Type B pancreatic cell (in vitro differentiated cells): ENCODE measurements around the gene ARHGAP42. TPM values are rescaled to one million over a fixed set of nuclear protein-coding genes. Genes with fewer than 3 reads are reported as not detected.

Experiments used
- DNase-seq: peaks from one replicate; pipeline ENCODE4 v3.0.0; 2021; ENCODE audit warnings: mixed read lengths; ENCODE audit not compliant: unreplicated experiment; ENCODE audit errors: extremely low spot score
- H3K27ac Mint-ChIP-seq: 2 replicates; pipeline ENCODE4 v1.8.0; 2021; ENCODE audit warnings: mild to moderate bottlenecking, mixed read lengths
- H3K27me3 Mint-ChIP-seq: 2 replicates; pipeline ENCODE4 v1.8.0; 2021; ENCODE audit warnings: mixed read lengths
- H3K36me3 Mint-ChIP-seq: 2 replicates; pipeline ENCODE4 v1.8.0; 2021; ENCODE audit warnings: mixed read lengths
- H3K4me1 Mint-ChIP-seq: one replicate; pipeline ENCODE4 v1.8.0; 2021; ENCODE audit warnings: mixed read lengths; ENCODE audit not compliant: unreplicated experiment
- H3K4me3 Mint-ChIP-seq: 2 replicates; pipeline ENCODE4 v1.8.0; 2021; ENCODE audit warnings: mild to moderate bottlenecking, mixed read lengths
- H3K9me3 Mint-ChIP-seq: 2 replicates; pipeline ENCODE4 v1.8.0; 2021; ENCODE audit warnings: mixed read lengths
- long read RNA-seq: library from polyadenylated mRNA; unstranded; transcript quantifications from one replicate; pipeline ENCODE4 v2.0.0, GENCODE V29; 2020
- total RNA-seq: library from RNA; stranded (reverse); gene quantifications from 2 replicates; pipeline ENCODE4 v1.2.1, GENCODE V29; 2021; ENCODE audit warnings: low replicate concordance
- TF ChIP-seq, protein P1 (sequence below): fragments of 200-600 bp; sonication (generic); conservative IDR thresholded peaks from 2 replicates; pipeline ENCODE4 v1.5.0; 2021; ENCODE audit warnings: antibody characterized with exemption, mild to moderate bottlenecking

Gene ARHGAP42, protein sequence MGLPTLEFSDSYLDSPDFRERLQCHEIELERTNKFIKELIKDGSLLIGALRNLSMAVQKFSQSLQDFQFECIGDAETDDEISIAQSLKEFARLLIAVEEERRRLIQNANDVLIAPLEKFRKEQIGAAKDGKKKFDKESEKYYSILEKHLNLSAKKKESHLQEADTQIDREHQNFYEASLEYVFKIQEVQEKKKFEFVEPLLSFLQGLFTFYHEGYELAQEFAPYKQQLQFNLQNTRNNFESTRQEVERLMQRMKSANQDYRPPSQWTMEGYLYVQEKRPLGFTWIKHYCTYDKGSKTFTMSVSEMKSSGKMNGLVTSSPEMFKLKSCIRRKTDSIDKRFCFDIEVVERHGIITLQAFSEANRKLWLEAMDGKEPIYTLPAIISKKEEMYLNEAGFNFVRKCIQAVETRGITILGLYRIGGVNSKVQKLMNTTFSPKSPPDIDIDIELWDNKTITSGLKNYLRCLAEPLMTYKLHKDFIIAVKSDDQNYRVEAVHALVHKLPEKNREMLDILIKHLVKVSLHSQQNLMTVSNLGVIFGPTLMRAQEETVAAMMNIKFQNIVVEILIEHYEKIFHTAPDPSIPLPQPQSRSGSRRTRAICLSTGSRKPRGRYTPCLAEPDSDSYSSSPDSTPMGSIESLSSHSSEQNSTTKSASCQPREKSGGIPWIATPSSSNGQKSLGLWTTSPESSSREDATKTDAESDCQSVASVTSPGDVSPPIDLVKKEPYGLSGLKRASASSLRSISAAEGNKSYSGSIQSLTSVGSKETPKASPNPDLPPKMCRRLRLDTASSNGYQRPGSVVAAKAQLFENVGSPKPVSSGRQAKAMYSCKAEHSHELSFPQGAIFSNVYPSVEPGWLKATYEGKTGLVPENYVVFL
- total RNA-seq = 10.5 and 22.6 TPM in 2 replicates
- long read RNA-seq, partial matches to known transcripts = 3 of 3 reads
- long read RNA-seq, other reads (novel, unspliced or antisense) = 0 of 3 reads

DNA sequence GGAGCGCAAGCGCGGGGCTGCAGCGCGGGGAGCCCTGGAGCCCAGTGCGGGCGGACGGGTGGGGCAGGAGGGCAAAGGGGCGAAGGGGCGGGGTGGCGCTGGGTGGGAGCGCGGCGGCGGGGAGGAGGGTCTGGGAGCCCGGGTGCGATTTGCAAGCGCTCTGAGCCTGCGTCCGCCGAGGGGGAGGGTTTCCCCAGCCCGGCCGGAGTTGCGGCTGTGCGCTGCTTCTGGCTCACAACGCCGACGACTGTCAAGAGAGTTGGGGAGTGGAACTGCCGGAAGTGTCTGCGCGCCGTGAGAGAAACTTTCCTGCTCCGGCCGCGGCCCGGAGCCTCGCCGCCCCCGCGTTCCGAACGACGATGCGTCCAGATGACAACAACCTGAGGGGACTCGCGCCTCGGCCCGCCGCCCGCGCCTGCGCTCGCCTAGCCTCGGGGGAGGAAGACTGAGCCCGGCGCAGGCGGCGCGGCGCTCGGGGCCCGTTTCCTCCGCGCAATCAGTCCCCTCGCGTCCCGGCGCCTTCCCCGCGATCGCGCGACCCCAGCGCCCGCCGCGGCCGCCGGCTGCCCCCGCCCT is at the start of gene ARHGAP42:
ARHGAP42 (plus strand) TSS at position 235 of the 576 bp plus-strand sequence. CDS start 391 bp downstream, outside the sequence.
- no peaks in the 10 kb centered on the region for H3K36me3 Mint-ChIP-seq
- DNase-seq = peak; percentile 77
- TF ChIP-seq, protein P1, sequence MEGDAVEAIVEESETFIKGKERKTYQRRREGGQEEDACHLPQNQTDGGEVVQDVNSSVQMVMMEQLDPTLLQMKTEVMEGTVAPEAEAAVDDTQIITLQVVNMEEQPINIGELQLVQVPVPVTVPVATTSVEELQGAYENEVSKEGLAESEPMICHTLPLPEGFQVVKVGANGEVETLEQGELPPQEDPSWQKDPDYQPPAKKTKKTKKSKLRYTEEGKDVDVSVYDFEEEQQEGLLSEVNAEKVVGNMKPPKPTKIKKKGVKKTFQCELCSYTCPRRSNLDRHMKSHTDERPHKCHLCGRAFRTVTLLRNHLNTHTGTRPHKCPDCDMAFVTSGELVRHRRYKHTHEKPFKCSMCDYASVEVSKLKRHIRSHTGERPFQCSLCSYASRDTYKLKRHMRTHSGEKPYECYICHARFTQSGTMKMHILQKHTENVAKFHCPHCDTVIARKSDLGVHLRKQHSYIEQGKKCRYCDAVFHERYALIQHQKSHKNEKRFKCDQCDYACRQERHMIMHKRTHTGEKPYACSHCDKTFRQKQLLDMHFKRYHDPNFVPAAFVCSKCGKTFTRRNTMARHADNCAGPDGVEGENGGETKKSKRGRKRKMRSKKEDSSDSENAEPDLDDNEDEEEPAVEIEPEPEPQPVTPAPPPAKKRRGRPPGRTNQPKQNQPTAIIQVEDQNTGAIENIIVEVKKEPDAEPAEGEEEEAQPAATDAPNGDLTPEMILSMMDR = no peak

DNA sequence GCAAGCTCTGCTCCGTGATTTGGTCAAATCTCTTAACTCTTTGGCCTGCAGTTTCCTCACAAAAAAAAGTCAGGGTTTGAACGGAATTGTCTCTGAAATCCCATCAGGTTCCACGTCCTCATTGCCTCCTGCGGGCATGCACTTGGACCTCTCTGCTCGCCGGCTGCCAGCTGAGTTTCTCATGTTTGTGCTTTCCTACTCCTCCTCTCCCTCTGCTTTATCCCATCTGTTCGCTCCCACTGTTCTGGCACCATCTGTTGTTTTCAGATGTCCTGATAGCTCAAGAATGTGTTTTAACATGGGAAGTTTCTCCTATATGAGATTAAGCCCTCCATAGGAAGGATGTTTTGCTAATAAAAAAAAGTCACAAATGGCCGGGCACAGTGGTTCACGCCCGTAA is 49.4 kb upstream of the ARHGAP42 start:
- TF ChIP-seq, protein P1 = no peak
- DNase-seq = no peak
- Mint-ChIP-seq H3K27ac (no peak overlapping the region), H3K9me3 (peaks cover 6% of the 10 kb centered on the region), H3K4me1 (peaks cover 27% of the 10 kb centered on the region), H3K27me3 (no peaks in the 10 kb centered on the region), H3K4me3 (no peak overlapping the region), H3K36me3 (peaks cover 6% of the 10 kb centered on the region)

More for the DNA sequence above, at the start of gene ARHGAP42:
- Mint-ChIP-seq H3K9me3 (no peaks in the 10 kb centered on the region), H3K4me3 (peak within 1 kb of the TSS; percentile 98), H3K27me3 (peaks cover 2% of the 10 kb centered on the region), H3K27ac (peak within 1 kb of the TSS; percentile 94), H3K4me1 (peaks cover 27% of the 10 kb centered on the region)

DNA sequence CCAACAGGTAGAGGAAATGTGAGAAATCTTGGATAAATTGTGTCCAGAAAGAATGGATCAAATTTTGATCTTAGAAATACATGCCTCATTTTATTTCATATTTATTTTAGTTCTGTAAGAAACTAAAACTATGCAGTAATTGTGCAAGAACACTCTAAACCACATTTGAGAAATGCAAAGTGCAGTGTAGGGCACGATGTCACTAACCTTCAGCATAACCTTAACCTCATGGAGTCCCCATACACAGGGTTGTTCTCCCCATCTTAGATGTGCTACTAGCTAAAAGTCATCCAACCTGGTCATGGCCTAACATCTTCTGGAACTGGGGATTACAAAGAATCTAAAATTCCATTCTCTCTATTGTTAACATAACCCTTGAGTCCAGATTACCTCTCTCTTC is 48.4 kb upstream of the ARHGAP42 start:
- Mint-ChIP-seq H3K27ac (peak overlapping the region; percentile 64), H3K4me3 (peak overlapping the region; percentile 61), H3K4me1 (peaks cover 20% of the 10 kb centered on the region), H3K9me3 (peaks cover 6% of the 10 kb centered on the region), H3K27me3 (no peaks in the 10 kb centered on the region), H3K36me3 (peaks cover 6% of the 10 kb centered on the region)
- no peak for DNase-seq
- TF ChIP-seq, protein P1 = no peak

DNA sequence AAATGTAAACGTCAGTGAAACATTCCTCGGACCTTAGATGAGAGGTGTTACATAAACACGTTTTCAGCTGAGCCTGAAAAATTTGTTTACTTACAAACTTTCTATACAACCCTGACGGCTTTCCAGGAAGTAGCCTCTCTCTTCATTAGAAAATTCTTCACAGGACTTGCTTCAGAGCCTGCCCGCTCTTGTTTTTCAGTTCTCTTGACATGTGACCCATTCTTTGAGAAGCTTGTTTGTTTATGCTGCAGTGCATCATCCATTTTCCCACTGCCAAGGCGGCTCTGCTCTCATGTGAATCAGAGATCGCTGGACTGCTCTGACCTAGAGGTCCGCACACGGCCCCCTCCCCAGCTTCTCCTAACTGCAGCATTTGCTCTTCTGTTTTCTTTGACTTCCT is 47.9 kb upstream of the ARHGAP42 start:
- DNase-seq = no peak
- Mint-ChIP-seq H3K4me3 (peak overlapping the region; percentile 61), H3K27me3 (no peaks in the 10 kb centered on the region), H3K4me1 (peaks cover 16% of the 10 kb centered on the region), H3K27ac (peak overlapping the region; percentile 64), H3K36me3 (peaks cover 6% of the 10 kb centered on the region), H3K9me3 (peaks cover 6% of the 10 kb centered on the region)
- TF ChIP-seq, protein P1 = no peak

DNA sequence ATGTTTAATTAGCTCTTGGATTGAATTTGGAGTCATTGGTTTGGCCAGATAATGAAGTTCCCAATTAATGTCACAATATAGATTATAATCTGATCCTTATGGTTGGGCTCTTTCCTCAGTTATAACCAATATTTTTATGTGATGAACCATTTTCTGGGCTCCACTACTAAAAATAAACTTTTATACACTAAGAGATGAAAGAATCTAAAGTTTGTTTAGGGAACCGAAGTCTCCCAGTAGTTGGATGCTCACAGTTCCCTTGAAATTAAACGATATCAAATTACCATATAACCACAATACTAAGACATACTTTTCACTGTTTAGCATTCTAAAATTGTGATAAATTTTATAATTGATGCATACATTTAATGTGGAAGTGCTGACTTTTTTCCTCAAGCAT is 47.0 kb upstream of the ARHGAP42 start:
- H3K9me3 Mint-ChIP-seq = peaks cover 6% of the 10 kb centered on the region
- no peak for DNase-seq
- TF ChIP-seq, protein P1 = no peak
- H3K27me3 Mint-ChIP-seq = no peaks in the 10 kb centered on the region
- H3K27ac Mint-ChIP-seq = no peak overlapping the region
- no peak overlapping the region for H3K4me3 Mint-ChIP-seq
- peaks cover 6% of the 10 kb centered on the region for H3K36me3 Mint-ChIP-seq
- peaks cover 16% of the 10 kb centered on the region for H3K4me1 Mint-ChIP-seq
